DMS79 treated with DMSO at 0.1 percent for 48 hours (cell line): Measurements from ENCODE around the gene GHITM.
"Not testable (repeated sequence)": the region's sequence is repeated elsewhere in the genome, so short reads cannot be mapped to it uniquely, and the experiment has no call there.

Experiments
- DNase-seq: peaks from one replicate; lab custom pipeline; 2025; lab: John Stamatoyannopoulos, UW

GHITM gene

GRCh38 chr10:84147347-84147746 lies 8.0 kb downstream of the GHITM start:
- no peak for DNase-seq

GRCh38 chr10:84148006-84148597 lies 8.8 kb downstream of the GHITM start:
- DNase-seq: not testable (repeated sequence)

GRCh38 chr10:84149854-84150253 lies 10.5 kb downstream of the GHITM start:
- no peak for DNase-seq

- DNase-seq: no peak
Observed at GRCh38 chr10:84152769-84153168, 13.5 kb downstream of the GHITM start.

- no peak for DNase-seq
Observed at GRCh38 chr10:84155521-84155920, 16.2 kb downstream of the GHITM start.

- DNase-seq: no peak
Observed at GRCh38 chr10:84156009-84156408, 16.7 kb downstream of the GHITM start.

GRCh38 chr10:84156768-84157167 lies 17.5 kb downstream of the GHITM start:
- DNase-seq: no peak

GRCh38 chr10:84158061-84158460 lies 18.8 kb downstream of the GHITM start:
- no peak for DNase-seq

- no peak for DNase-seq
Observed at GRCh38 chr10:84158550-84158949, 19.2 kb downstream of the GHITM start.

- DNase-seq: no peak
Observed at GRCh38 chr10:84159076-84159685, 19.9 kb downstream of the GHITM start.

GRCh38 chr10:84160663-84161362 lies 21.5 kb downstream of the GHITM start:
- DNase-seq: no peak

GRCh38 chr10:84163996-84164395 lies 24.7 kb downstream of the GHITM start:
- DNase-seq: no peak

GRCh38 chr10:84164442-84164841 lies 25.1 kb downstream of the GHITM start:
- no peak for DNase-seq

GRCh38 chr10:84166620-84167288 lies 27.4 kb downstream of the GHITM start:
- no peak for DNase-seq

GRCh38 chr10:84167289-84167653 lies 28.0 kb downstream of the GHITM start:
- not testable (repeated sequence) for DNase-seq

GRCh38 chr10:84168382-84168781 lies 29.1 kb downstream of the GHITM start:
- not testable (repeated sequence) for DNase-seq

GRCh38 chr10:84171237-84171636 lies 31.9 kb downstream of the GHITM start:
- DNase-seq: not testable (repeated sequence)

GRCh38 chr10:84171700-84172466 lies 32.6 kb downstream of the GHITM start:
- not testable (repeated sequence) for DNase-seq

GRCh38 chr10:84172467-84173356 lies 33.4 kb downstream of the GHITM start:
- DNase-seq: no peak

GRCh38 chr10:84173501-84173929 lies 34.2 kb downstream of the GHITM start, which contains the start of gene GPR15LG:
Gene GPR15LG (plus strand): TSS chr10:84173801. CDS start chr10:84173852, 51 bp downstream.
- no peak for DNase-seq

GRCh38 chr10:84175436-84175835 lies 36.1 kb downstream of the GHITM start:
- DNase-seq: no peak
